Kasumi-1 (cell line): Measurements from ENCODE around the gene ITGA7.
A peak's percentile ranks its signal among the peaks of the same experiment; 100 is the strongest.

Experiments
- DNase-seq, 2 experiments: peaks; one replicate each; lab custom pipeline; 2025; lab: John Stamatoyannopoulos, UW

ITGA7 gene

DNA sequence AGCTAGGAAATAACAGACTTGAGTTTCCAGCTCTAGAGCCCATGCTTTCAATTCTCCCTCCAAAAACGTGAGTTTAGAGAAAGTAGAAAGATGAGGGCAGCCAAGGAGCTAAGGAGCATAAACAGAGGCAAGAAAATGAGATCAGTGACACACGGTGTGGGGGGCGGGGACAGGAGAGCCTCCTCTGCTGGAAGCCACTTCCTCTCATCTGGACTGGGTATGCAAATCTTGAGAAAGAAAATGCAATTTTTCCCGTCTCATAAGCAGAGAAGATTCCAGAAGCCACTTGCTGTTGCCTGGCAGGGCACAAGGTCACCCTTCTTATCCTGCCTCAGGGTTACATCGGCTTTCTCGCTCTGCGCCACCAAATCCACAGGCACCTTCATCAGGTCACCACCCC, 65.0 kb downstream of the ITGA7 start:
- DNase-seq, result peak; percentile 43 to 44

DNA sequence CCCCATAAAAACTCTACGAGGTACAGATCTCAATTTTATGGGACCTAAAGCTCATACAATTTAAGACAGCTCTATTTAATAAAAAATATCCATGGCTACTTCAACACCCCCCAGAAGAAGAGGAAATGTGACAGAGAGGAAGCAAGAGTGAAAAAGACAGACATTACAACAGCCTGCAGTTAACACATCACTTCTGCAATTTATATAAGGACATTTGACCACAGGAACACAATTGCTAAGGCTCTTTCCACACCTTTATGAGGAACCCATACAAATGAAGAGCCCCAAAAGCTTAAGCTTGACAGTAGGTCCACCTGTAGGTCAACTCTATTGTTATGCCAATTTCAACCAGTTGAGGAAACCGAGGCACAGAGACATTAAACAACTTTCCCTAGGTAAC, 65.4 kb downstream of the ITGA7 start:
- peak; percentile 79 to 85 for DNase-seq

DNA sequence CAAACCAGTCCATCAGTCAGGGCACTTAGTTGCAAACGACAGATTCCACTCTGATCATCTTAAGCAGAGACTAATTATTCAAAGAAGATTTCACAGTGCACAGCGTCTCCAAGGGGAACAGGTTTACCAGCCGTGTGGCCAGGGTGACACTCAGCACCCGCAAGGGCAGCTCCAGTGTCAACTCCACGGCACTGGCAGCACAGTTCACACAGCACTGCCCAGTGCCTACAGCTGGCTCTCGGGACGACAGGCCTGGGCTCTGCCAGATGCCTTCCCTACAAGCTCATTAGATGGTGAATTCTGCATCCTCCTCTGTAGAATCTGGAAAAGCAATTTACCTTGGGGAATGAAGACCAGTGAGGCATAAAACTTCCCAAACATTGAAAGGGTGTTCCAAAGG, 66.1 kb downstream of the ITGA7 start:
- no peak for DNase-seq

DNA sequence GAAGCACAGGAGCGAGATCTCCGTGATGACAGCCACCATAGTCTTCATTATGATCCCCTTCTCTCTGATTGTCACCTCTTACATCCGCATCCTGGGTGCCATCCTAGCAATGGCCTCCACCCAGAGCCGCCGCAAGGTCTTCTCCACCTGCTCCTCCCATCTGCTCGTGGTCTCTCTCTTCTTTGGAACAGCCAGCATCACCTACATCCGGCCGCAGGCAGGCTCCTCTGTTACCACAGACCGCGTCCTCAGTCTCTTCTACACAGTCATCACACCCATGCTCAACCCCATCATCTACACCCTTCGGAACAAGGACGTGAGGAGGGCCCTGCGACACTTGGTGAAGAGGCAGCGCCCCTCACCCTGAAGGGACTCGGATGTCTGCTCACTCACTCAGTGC, 70.2 kb downstream of the ITGA7 start:
- no peak for DNase-seq

DNA sequence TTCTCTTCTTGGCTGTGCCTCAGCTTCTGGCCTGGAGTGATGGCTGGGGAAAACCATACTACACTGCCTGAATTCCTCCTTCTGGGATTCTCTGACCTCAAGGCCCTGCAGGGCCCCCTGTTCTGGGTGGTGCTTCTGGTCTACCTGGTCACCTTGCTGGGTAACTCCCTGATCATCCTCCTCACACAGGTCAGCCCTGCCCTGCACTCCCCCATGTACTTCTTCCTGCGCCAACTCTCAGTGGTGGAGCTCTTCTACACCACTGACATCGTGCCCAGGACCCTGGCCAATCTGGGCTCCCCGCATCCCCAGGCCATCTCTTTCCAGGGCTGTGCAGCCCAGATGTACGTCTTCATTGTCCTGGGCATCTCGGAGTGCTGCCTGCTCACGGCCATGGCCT, 70.9 kb downstream of the ITGA7 start, which contains the start of gene OR10P1:
TSS of gene OR10P1 (plus strand) at position 40 of the 400 bp plus-strand sequence. CDS start at position 40, 0 bp downstream.
- no peak for DNase-seq

DNA sequence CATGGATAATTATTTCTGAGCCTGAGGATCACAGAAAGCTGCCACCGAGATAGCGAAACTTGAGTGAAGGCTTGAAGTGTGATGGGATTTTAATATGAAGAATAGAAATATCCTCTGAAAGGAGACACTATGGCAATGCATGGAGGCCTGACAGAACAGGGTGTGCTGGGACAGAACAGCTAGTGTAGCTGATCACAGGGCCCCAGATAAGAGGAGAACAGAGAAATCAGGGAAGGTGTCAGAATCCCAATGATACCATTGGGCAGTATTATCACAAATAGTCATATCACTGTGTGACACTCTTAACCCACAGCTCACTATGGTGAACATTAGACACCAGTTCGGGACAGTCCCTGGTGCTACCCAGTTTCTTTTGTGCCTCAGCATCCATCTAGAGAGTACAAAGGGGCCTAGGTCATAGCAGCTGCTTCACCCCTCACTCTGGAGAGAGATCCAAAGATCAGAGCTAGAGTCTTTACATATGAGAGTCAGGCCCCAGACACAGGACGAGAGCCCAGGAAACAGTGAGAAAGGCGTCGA, 71.5 kb downstream of the ITGA7 start:
- DNase-seq, result no peak
